IMR-90 (cell line): ENCODE data around the gene CSTF2T. TPM values are rescaled to one million over a fixed set of nuclear protein-coding genes. Genes with fewer than 3 reads are reported as not detected.

Experiments
- ATAC-seq: fragments of 200-7000 bp; cut with Tn5 transposase; 2 replicates; pipeline ENCODE4 v1.9.1; 2020; ENCODE audit warnings: low read depth, mild to moderate bottlenecking, moderate library complexity
- BruUV-seq: library from RNA; stranded (reverse); fragments of 400-500 nt; replicated peaks from 2 replicates; lab custom pipeline; 2021; lab: Mats Ljungman, UMichigan
- CTCF ChIA-PET: fragments of 300-600 bp; formaldehyde crosslinking; extraction: SDS; loops from one replicate; lab custom pipeline; 2021; ENCODE audit warnings: antibody characterized with exemption; lab: Yijun Ruan, JAX
- POLR2A ChIA-PET: fragments of 300-600 bp; sonication (Branson Sonifier 250); formaldehyde crosslinking; loops from one replicate; lab custom pipeline; 2022; ENCODE audit warnings: antibody characterized with exemption; ENCODE audit not compliant: unreplicated experiment; lab: Charles Lee
- DNase-seq: peaks from one replicate; pipeline ENCODE4 v3.0.0; 2013
- H2AFZ ChIP-seq: replicated peaks from 2 replicates; pipeline ENCODE3; 2013; ENCODE audit warnings: low read length, mild to moderate bottlenecking; ENCODE audit not compliant: poor library complexity
- H2AK5ac ChIP-seq: 2 replicates; pipeline ENCODE4 v1.6.1; 2013; ENCODE audit warnings: low read depth, low read length, inconsistent platforms
- H2AK9ac ChIP-seq: replicated peaks from 2 replicates; pipeline ENCODE3; 2013; ENCODE audit warnings: mild to moderate bottlenecking, low read depth, low read length, moderate library complexity; ENCODE audit not compliant: poor library complexity
- H2BK120ac ChIP-seq: 2 replicates; pipeline ENCODE4 v1.6.1; 2013; ENCODE audit warnings: low read depth, low read length, inconsistent platforms
- H2BK15ac ChIP-seq: 3 replicates; pipeline ENCODE4 v1.6.1; 2013; ENCODE audit warnings: low read depth, low read length, inconsistent platforms
- H2BK20ac ChIP-seq: 2 replicates; pipeline ENCODE4 v1.6.1; 2013; ENCODE audit warnings: low read depth, mild to moderate bottlenecking, inconsistent platforms, low read length, moderate library complexity
- H2BK5ac ChIP-seq: 2 replicates; pipeline ENCODE4 v1.6.1; 2013; ENCODE audit warnings: mild to moderate bottlenecking, low read depth, low read length, inconsistent platforms; ENCODE audit not compliant: poor library complexity, severe bottlenecking
- H3K14ac ChIP-seq: replicated peaks from 2 replicates; pipeline ENCODE4 v1.6.1; 2013; ENCODE audit warnings: low read depth, low read length, inconsistent platforms
- H3K18ac ChIP-seq: 2 replicates; pipeline ENCODE4 v1.6.1; 2013; ENCODE audit warnings: low read depth, low read length, control low read depth
- H3K23ac ChIP-seq: 2 replicates; pipeline ENCODE4 v1.6.1; 2013; ENCODE audit warnings: low read depth, low read length, inconsistent platforms
- H3K27ac ChIP-seq: 2 replicates; pipeline ENCODE4 v1.5.1; 2013; ENCODE audit warnings: mild to moderate bottlenecking, control low read depth, low read length; ENCODE audit not compliant: insufficient read depth
- H3K27me3 ChIP-seq: 2 replicates; pipeline ENCODE4 v1.6.1; 2013; ENCODE audit warnings: low read length; ENCODE audit not compliant: control insufficient read depth, insufficient read depth
- H3K36me3 ChIP-seq: 2 replicates; pipeline ENCODE4 v1.6.1; 2013; ENCODE audit warnings: low read length, mixed read lengths; ENCODE audit not compliant: control insufficient read depth, insufficient read depth
- H3K4ac ChIP-seq: 2 replicates; pipeline ENCODE4 v1.6.1; 2013; ENCODE audit warnings: low read depth, low read length, inconsistent platforms
- H3K4me1 ChIP-seq: 2 replicates; pipeline ENCODE4 v1.6.1; 2013; ENCODE audit warnings: low read length, mixed read lengths; ENCODE audit not compliant: control insufficient read depth, insufficient read depth
- H3K4me2 ChIP-seq: 2 replicates; pipeline ENCODE4 v1.6.1; 2013; ENCODE audit warnings: low read depth, mild to moderate bottlenecking, control low read depth, low read length, moderate library complexity
- H3K4me3 ChIP-seq: 2 replicates; pipeline ENCODE4 v1.5.1; 2013; ENCODE audit warnings: low read depth, mild to moderate bottlenecking, control low read depth, low read length, moderate library complexity; ENCODE audit not compliant: insufficient read depth
- H3K56ac ChIP-seq: 2 replicates; pipeline ENCODE4 v1.6.1; 2013; ENCODE audit warnings: low read length, inconsistent platforms; ENCODE audit not compliant: insufficient read depth; ENCODE audit errors: extremely low read depth
- H3K79me1 ChIP-seq, 2 experiments: 2 replicates each; pipeline ENCODE4 v1.6.1; 2013; ENCODE audit warnings: low read length in 2 of 2, inconsistent platforms in 1 of 2, low read depth in 1 of 2
- H3K9ac ChIP-seq: 2 replicates; pipeline ENCODE4 v1.6.1; 2013; ENCODE audit warnings: low read depth, low read length, control low read depth
- H3K9me1 ChIP-seq: 2 replicates; pipeline ENCODE4 v1.6.1; 2013; ENCODE audit warnings: low read length, inconsistent platforms; ENCODE audit not compliant: insufficient read depth
- H3K9me3 ChIP-seq: 2 replicates; pipeline ENCODE4 v1.6.1; 2013; ENCODE audit warnings: low read length; ENCODE audit not compliant: control insufficient read depth, insufficient read depth
- H4K20me1 ChIP-seq: 2 replicates; pipeline ENCODE4 v1.6.1; 2013; ENCODE audit warnings: low read length, inconsistent platforms; ENCODE audit not compliant: insufficient read depth
- H4K5ac ChIP-seq: 2 replicates; pipeline ENCODE4 v1.6.1; 2013; ENCODE audit warnings: mild to moderate bottlenecking, low read depth, low read length, control low read depth
- H4K8ac ChIP-seq, 2 experiments: 2 replicates each; pipeline ENCODE4 v1.6.1; 2013; ENCODE audit warnings: low read depth in 2 of 2, low read length in 2 of 2, control low read depth in 1 of 2, inconsistent platforms in 1 of 2
- H4K91ac ChIP-seq: 2 replicates; pipeline ENCODE4 v1.6.1; 2013; ENCODE audit warnings: low read depth, low read length, inconsistent platforms; ENCODE audit not compliant: insufficient read depth
- BHLHE40 ChIP-seq: fragments of 150-350 bp; IDR thresholded peaks from 2 replicates; pipeline ENCODE4 v1.6.1; 2016; ENCODE audit warnings: mild to moderate bottlenecking, low read depth, low read length
- CEBPB ChIP-seq: IDR thresholded peaks from 2 replicates; pipeline ENCODE4 v1.6.1; 2012; ENCODE audit warnings: low read depth, low read length, improper control_type of control experiment
- CHD1 ChIP-seq: IDR thresholded peaks from 2 replicates; pipeline ENCODE4 v1.6.1; 2012; ENCODE audit warnings: low read depth, low read length, improper control_type of control experiment
- MXI1 ChIP-seq: IDR thresholded peaks from 2 replicates; pipeline ENCODE4 v1.6.1; 2012; ENCODE audit warnings: low read depth, mild to moderate bottlenecking, low read length, moderate library complexity, borderline replicate concordance
- NFE2L2 ChIP-seq: fragments of 150-350 bp; IDR thresholded peaks from 2 replicates; pipeline ENCODE4 v1.6.1; 2016; ENCODE audit warnings: low read depth, mild to moderate bottlenecking, low read length
- POLR2A ChIP-seq: IDR thresholded peaks from 2 replicates; pipeline ENCODE4 v1.6.1; 2012; ENCODE audit warnings: mild to moderate bottlenecking, low read depth, low read length
- RCOR1 ChIP-seq: IDR thresholded peaks from 2 replicates; pipeline ENCODE4 v1.6.1; 2012; ENCODE audit warnings: mild to moderate bottlenecking, low read length, improper control_type of control experiment; ENCODE audit not compliant: insufficient replicate concordance
- SMC3 ChIP-seq: fragments of 150-350 bp; IDR thresholded peaks from 2 replicates; pipeline ENCODE4 v1.6.1; 2016; ENCODE audit warnings: low read depth, mild to moderate bottlenecking, antibody characterized with exemption, low read length, moderate library complexity
- WGBS, 2 experiments: methylation state at CpG; one replicate each; pipeline versions ENCODE4 v1.1.5 to v1.1.7; 2013; ENCODE audit warnings: missing lambda C conversion rate in 2 of 2; ENCODE audit not compliant: insufficient read length in 1 of 2; ENCODE audit errors: extremely low coverage in 2 of 2; 5-methylcytosine and 5-hydroxymethylcytosine counted together
- dilution Hi-C: fragments of 300-500 bp; cut with HindIII; formaldehyde crosslinking; loops from one replicate; pipeline ENCODE4 v1.14.3; 2018; ENCODE audit warnings: low sequenced_read_pairs; ENCODE audit not compliant: unreplicated experiment
- in situ Hi-C: fragments of 300-500 bp; cut with MboI; formaldehyde crosslinking; loops from 3 replicates; pipeline ENCODE4 v1.14.3; 2019; ENCODE audit warnings: low sequenced_read_pairs, inconsistent platforms, mixed read lengths
- intact Hi-C: fragments of 100-400 bp; cut with micrococcal nuclease; formaldehyde crosslinking; loops from 2 replicates; pipeline ENCODE4 v1.10.0; 2022
- polyA plus RNA-seq, 3 experiments: library from polyadenylated mRNA; depleted of rRNA; stranded (reverse); fragments of >200 nt; gene quantifications; 2 replicates each; pipeline ENCODE4 v1.2.3, GENCODE V29; 2012; ENCODE audit warnings: low replicate concordance in 1 of 3
- total RNA-seq: library from RNA; depleted of rRNA; stranded (reverse); fragments of >200 nt; gene quantifications from 2 replicates; pipeline ENCODE4 v1.2.3, GENCODE V29; 2012
- TF ChIP-seq, protein P1 (sequence below): fragments of 150-350 bp; IDR thresholded peaks from 2 replicates; pipeline ENCODE4 v1.6.1; 2017; ENCODE audit warnings: mild to moderate bottlenecking, antibody characterized with exemption, low read length, low read depth

The CSTF2T gene
- total and polyA plus RNA-seq, 2 of the 4 experiments (the other 2 are of a cell fraction): 7.2 to 18.6 TPM

GRCh38 chr10:51705774-51706173, 6.4 kb upstream of the CSTF2T start:
- no peak overlapping the region for H2AK5ac ChIP-seq
- no peak for TF ChIP-seq CHD1
- TF ChIP-seq CEBPB: no peak
- no peak for TF ChIP-seq NFE2L2
- TF ChIP-seq BHLHE40: no peak
- no peak for TF ChIP-seq MXI1
- TF ChIP-seq RCOR1: no peak
- no peak for TF ChIP-seq SMC3
- TF ChIP-seq POLR2A: no peak
- TF ChIP-seq, protein P1, sequence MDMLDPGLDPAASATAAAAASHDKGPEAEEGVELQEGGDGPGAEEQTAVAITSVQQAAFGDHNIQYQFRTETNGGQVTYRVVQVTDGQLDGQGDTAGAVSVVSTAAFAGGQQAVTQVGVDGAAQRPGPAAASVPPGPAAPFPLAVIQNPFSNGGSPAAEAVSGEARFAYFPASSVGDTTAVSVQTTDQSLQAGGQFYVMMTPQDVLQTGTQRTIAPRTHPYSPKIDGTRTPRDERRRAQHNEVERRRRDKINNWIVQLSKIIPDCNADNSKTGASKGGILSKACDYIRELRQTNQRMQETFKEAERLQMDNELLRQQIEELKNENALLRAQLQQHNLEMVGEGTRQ: no peak

More at GRCh38 chr10:51705774-51706173, 6.4 kb upstream of the CSTF2T start:
- H4K20me1 ChIP-seq: no peaks in the 10 kb centered on the region
- H4K5ac ChIP-seq: no peak overlapping the region
- no peak overlapping the region for H3K4me2 ChIP-seq
- POLR2A ChIA-PET: no interaction called here
- H3K27ac ChIP-seq: no peak overlapping the region
- no peaks in the 10 kb centered on the region for H3K9me3 ChIP-seq
- no peak overlapping the region for H2BK120ac ChIP-seq
- no peak overlapping the region for H3K56ac ChIP-seq
- no peak overlapping the region for H2BK20ac ChIP-seq
- in situ Hi-C loops: no loop called here
- H3K9ac ChIP-seq: no peak overlapping the region
- H3K4ac ChIP-seq: no peak overlapping the region
- ATAC-seq (no peak), DNase-seq (no peak)
- no peak overlapping the region for H2BK5ac ChIP-seq
- no peak overlapping the region for H3K4me3 ChIP-seq
- no peaks in the 10 kb centered on the region for H3K4me1 ChIP-seq
- 60% methylated on average over 1 of the region's 3 CpGs; no CpG with 5 or more reads in 1 of the 2 experiments for WGBS, 2 experiments
- dilution Hi-C loops: no loop called here
- H3K27me3 ChIP-seq: no peaks in the 10 kb centered on the region
- H2AK9ac ChIP-seq: no peak overlapping the region
- H3K9me1 ChIP-seq: no peaks in the 10 kb centered on the region
- no peak overlapping the region for H3K23ac ChIP-seq
- H3K36me3 ChIP-seq: no peaks in the 10 kb centered on the region
- BruUV-seq: no TSS peak
- H3K79me1 ChIP-seq: 0 out of 4 replicates have a peak, but pooled peaks cover 0 to 3% of the 10 kb centered on the region in 2 experiments
- no peak overlapping the region for H3K14ac ChIP-seq
- no peak overlapping the region for H4K91ac ChIP-seq
- intact Hi-C loops: no loop called here
- H4K8ac ChIP-seq: no peak overlapping the region
- CTCF ChIA-PET: no interaction called here
- H2BK15ac ChIP-seq: no peak overlapping the region
- no peak overlapping the region for H3K18ac ChIP-seq
- H2AFZ ChIP-seq: no peak overlapping the region
